SK-MEL-5 (cell line): ENCODE results near the gene APOBEC2. TPM values are rescaled to one million over a fixed set of nuclear protein-coding genes. Genes with fewer than 3 reads are reported as not detected.

ENCODE experiments used
- DNase-seq: peaks from one replicate; pipeline ENCODE4 v3.0.0-alpha.2; 2016; ENCODE audit warnings: low read depth, low spot score
- in situ Hi-C: cut with HindIII; loops from 2 replicates; pipeline ENCODE4 v1.10.0; 2016; ENCODE audit warnings: low sequenced_read_pairs, high pct_unique_total_duplicates, low pct_unique_long_range_greater_than_20kb
- total RNA-seq: library from RNA; depleted of rRNA; stranded (reverse); fragments of >200 nt; shearing (Covaris generic); gene quantifications from 2 replicates; pipeline ENCODE4 v1.2.3, GENCODE V29; 2014

Gene APOBEC2
- total RNA-seq, 1 experiment from 2014 or later = not detected

GRCh38 chr6:41073203-41073967 is 20.4 kb downstream of the APOBEC2 start:
- peak; percentile 81 for DNase-seq
- in situ Hi-C loops = no loop called here

GRCh38 chr6:41073968-41074691 is 21.1 kb downstream of the APOBEC2 start:
- peak; percentile 14 for DNase-seq
- in situ Hi-C loops = no loop called here

- DNase-seq = no peak
- in situ Hi-C loops = loop anchor here (25.0 kb wide), 1 partner anchor 112 kb away; no protein-coding TSS in a partner anchor
These were observed 21.9 kb downstream of the APOBEC2 start for GRCh38 chr6:41074692-41075436.

GRCh38 chr6:41075651-41076626 is 22.9 kb downstream of the APOBEC2 start:
- DNase-seq = no peak
- in situ Hi-C loops = loop anchor here (25.0 kb wide), 1 partner anchor 111 kb away; no protein-coding TSS in a partner anchor

GRCh38 chr6:41077536-41077935 is 24.5 kb downstream of the APOBEC2 start:
- in situ Hi-C loops = loop anchor here (25.0 kb wide), 1 partner anchor 110 kb away; no protein-coding TSS in a partner anchor

GRCh38 chr6:41078101-41078500 is 25.1 kb downstream of the APOBEC2 start:
- in situ Hi-C loops = loop anchor here (25.0 kb wide), 1 partner anchor 109 kb away; no protein-coding TSS in a partner anchor
- DNase-seq = no peak

More at GRCh38 chr6:41077536-41077935, 24.5 kb downstream of the APOBEC2 start:
- DNase-seq = no peak

GRCh38 chr6:41079080-41079479 is 26.1 kb downstream of the APOBEC2 start:
- no peak for DNase-seq
- in situ Hi-C loops = loop anchor here (25.0 kb wide), 1 partner anchor 108 kb away; no protein-coding TSS in a partner anchor

GRCh38 chr6:41080621-41081020 is 27.6 kb downstream of the APOBEC2 start:
- DNase-seq = no peak
- in situ Hi-C loops = loop anchor here (25.0 kb wide), 1 partner anchor 107 kb away; no protein-coding TSS in a partner anchor

GRCh38 chr6:41083072-41083471 is 30.1 kb downstream of the APOBEC2 start:
- in situ Hi-C loops = loop anchor here (25.0 kb wide), 1 partner anchor 104 kb away; no protein-coding TSS in a partner anchor

GRCh38 chr6:41085182-41085581 is 32.2 kb downstream of the APOBEC2 start:
- in situ Hi-C loops = loop anchor here (25.0 kb wide), 1 partner anchor 102 kb away; no protein-coding TSS in a partner anchor

More at GRCh38 chr6:41083072-41083471, 30.1 kb downstream of the APOBEC2 start:
- DNase-seq = no peak

GRCh38 chr6:41088451-41088850 is 35.4 kb downstream of the APOBEC2 start:
- DNase-seq = no peak
- in situ Hi-C loops = loop anchor here (25.0 kb wide), 1 partner anchor 99 kb away; no protein-coding TSS in a partner anchor

More at GRCh38 chr6:41085182-41085581, 32.2 kb downstream of the APOBEC2 start:
- no peak for DNase-seq

GRCh38 chr6:41090841-41091761 is 38.1 kb downstream of the APOBEC2 start:
- in situ Hi-C loops = loop anchor here (25.0 kb wide), 1 partner anchor 96 kb away; no protein-coding TSS in a partner anchor
- DNase-seq = no peak

- peak; percentile 67 for DNase-seq
These were observed 39.6 kb downstream of the APOBEC2 start for GRCh38 chr6:41092421-41093140.

GRCh38 chr6:41093729-41094128 is 40.7 kb downstream of the APOBEC2 start:
- DNase-seq = peak; percentile 48
- in situ Hi-C loops = loop anchor here (25.0 kb wide), 1 partner anchor 94 kb away; no protein-coding TSS in a partner anchor

More at GRCh38 chr6:41092421-41093140, 39.6 kb downstream of the APOBEC2 start:
- in situ Hi-C loops = loop anchor here (25.0 kb wide), 1 partner anchor 95 kb away; no protein-coding TSS in a partner anchor
